ENCODE measurements around the gene CORIN. TPM values are rescaled to one million over a fixed set of nuclear protein-coding genes. Genes with fewer than 3 reads are reported as not detected.

CORIN gene
- total and polyA plus RNA-seq, 4 donors = 0.02 to 0.23 (median 0.15) TPM

GRCh38 chr4:47809654-47810203 lies 28.1 kb downstream of the CORIN start:
- Histone ChIP-seq H3K27me3 (ENCODE audit: control insufficient read depth in 4 of 4, insufficient read depth in 4 of 4, low read length in 3 of 4) (no peaks in the 10 kb centered on the region), H3K36me3 (ENCODE audit: control insufficient read depth in 4 of 4, insufficient read depth in 3 of 4, low read depth in 1 of 4, low read length in 3 of 4) (no peaks in the 10 kb centered on the region), H3K4me3 (ENCODE audit: low read depth in 1 of 3, low read length in 3 of 3) (no peak overlapping the region), H3K9ac (ENCODE audit: low read depth in 1 of 2, low read length in 2 of 2) (no peak overlapping the region), H3K27ac (ENCODE audit: low read depth in 1 of 2, low read length in 2 of 2) (no peak overlapping the region), H3K4me1 (ENCODE audit: control insufficient read depth in 4 of 4, insufficient read depth in 4 of 4, low read length in 3 of 4) (peaks cover 0 to 3% (median 0%) of the 10 kb centered on the region in 4 donors), H3K9me3 (ENCODE audit: control insufficient read depth in 4 of 4, low read length in 3 of 4) (no peaks in the 10 kb centered on the region)
- DNase-seq (ENCODE audit: low spot score) = no peak
- TF ChIP-seq ZBTB33 (IDR thresholded peaks at IDR 0.05) (no peak), JUND (IDR thresholded peaks at IDR 0.05) (no peak), TAF1 (conservative IDR thresholded peaks at IDR 0.05) (no peak), EGR1 (IDR thresholded peaks at IDR 0.05; ENCODE audit: low read depth in 2 of 2) (no peak)
- TF ChIP-seq, protein P1, sequence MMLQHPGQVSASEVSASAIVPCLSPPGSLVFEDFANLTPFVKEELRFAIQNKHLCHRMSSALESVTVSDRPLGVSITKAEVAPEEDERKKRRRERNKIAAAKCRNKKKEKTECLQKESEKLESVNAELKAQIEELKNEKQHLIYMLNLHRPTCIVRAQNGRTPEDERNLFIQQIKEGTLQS (IDR thresholded peaks at IDR 0.05) = no peak
- WGBS = 87% methylated on average over 3 of the region's 3 CpGs

DNA sequence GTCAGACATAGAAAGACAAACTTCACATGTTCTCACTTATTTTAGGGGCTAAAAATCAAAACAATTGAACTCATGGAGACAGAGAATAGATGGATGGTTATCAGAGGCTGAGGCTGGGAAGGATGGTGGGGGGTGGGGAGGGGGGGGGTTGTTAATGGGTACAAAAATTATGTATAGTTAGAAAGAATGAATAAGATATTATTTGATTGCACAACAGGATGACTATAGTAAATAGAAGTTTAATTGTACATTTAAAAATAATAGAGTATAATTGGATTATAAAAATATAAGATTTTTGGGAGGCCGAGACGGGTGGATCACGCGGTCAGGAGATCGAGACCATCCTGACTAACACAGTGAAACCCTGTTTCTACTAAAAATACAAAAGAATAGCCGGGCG lies 33.3 kb downstream of the CORIN start:
- WGBS = 91% methylated on average over 7 of the region's 7 CpGs
- no peak overlapping the region for H3K4me3 ChIP-seq (ENCODE audit: low read depth in 1 of 3, low read length in 3 of 3)
- TF ChIP-seq FOXA1 (IDR thresholded peaks at IDR 0.05) (no peak), CTCF (IDR thresholded peaks at IDR 0.05; ENCODE audit: low read depth, low read length, missing input control) (no peak), GABPA (IDR thresholded peaks at IDR 0.05 in 1 of 2, conservative IDR thresholded peaks at IDR 0.05 in 1 of 2) (no peak), FOXA2 (IDR thresholded peaks at IDR 0.05) (no peak), SP1 (IDR thresholded peaks at IDR 0.05) (no peak), EGR1 (IDR thresholded peaks at IDR 0.05; ENCODE audit: low read depth in 2 of 2) (no peak), ZBTB33 (IDR thresholded peaks at IDR 0.05) (no peak), HNF4G (IDR thresholded peaks at IDR 0.05) (no peak), TAF1 (conservative IDR thresholded peaks at IDR 0.05) (no peak), RXRA (IDR thresholded peaks at IDR 0.05) (no peak), RAD21 (IDR thresholded peaks at IDR 0.05) (no peak)

More for the DNA sequence above, 33.3 kb downstream of the CORIN start:
- no peak for DNase-seq (ENCODE audit: low spot score)
- Histone ChIP-seq H3K4me1 (ENCODE audit: control insufficient read depth in 4 of 4, insufficient read depth in 4 of 4, low read length in 3 of 4) (no peaks in the 10 kb centered on the region), H3K27ac (ENCODE audit: low read depth in 1 of 2, low read length in 2 of 2) (no peak overlapping the region), H3K27me3 (ENCODE audit: control insufficient read depth in 4 of 4, insufficient read depth in 4 of 4, low read length in 3 of 4) (no peaks in the 10 kb centered on the region), H3K9me3 (ENCODE audit: control insufficient read depth in 4 of 4, low read length in 3 of 4) (no peaks in the 10 kb centered on the region), H3K36me3 (ENCODE audit: control insufficient read depth in 4 of 4, insufficient read depth in 3 of 4, low read depth in 1 of 4, low read length in 3 of 4) (no peaks in the 10 kb centered on the region), H3K9ac (ENCODE audit: low read depth in 1 of 2, low read length in 2 of 2) (no peak overlapping the region)
